ENCODE results near the gene OBSL1. TPM values are rescaled to one million over a fixed set of nuclear protein-coding genes. Genes with fewer than 3 reads are reported as not detected.

Gene OBSL1
- total RNA-seq, 5 donors from 2014 or later (not counting 1 experiment from before 2014, with no cell fraction given), result 1.2 to 2.4 (median 1.2) TPM

- Histone ChIP-seq H3K27ac (ENCODE audit: low read length) (no peak overlapping the region), H3K9me3 (no peaks in the 10 kb centered on the region), H3K4me3 (ENCODE audit: control insufficient read depth in 1 of 2, extremely low read depth in 1 of 2, low read length in 1 of 2) (no peak overlapping the region), H3K4me1 (ENCODE audit: control insufficient read depth in 1 of 2, extremely low read depth in 1 of 2, insufficient read depth in 2 of 2, low read length in 2 of 2) (peaks cover 10 to 32% of the 10 kb centered on the region in 2 experiments), H3K27me3 (replicated peaks in 1 of 2; ENCODE audit: control insufficient read depth in 2 of 2, extremely low read depth in 1 of 2, insufficient read depth in 2 of 2, low read length in 1 of 2) (peaks cover 4 to 24% of the 10 kb centered on the region in 2 experiments), H3K36me3 (ENCODE audit: control insufficient read depth in 2 of 2, extremely low read depth in 1 of 2, insufficient read depth in 1 of 2, low read length in 1 of 2) (no peaks in the 10 kb centered on the region)
- CTCF ChIA-PET, result no interaction called here
- H3K9me3 Mint-ChIP-seq, result no peaks in the 10 kb centered on the region
- H3K4me3 Mint-ChIP-seq, result no peak overlapping the region
- no peak for ATAC-seq (replicated peaks in 1 of 4)
- POLR2A ChIA-PET, result no interaction called here
- no peak overlapping the region for H3K27ac Mint-ChIP-seq
- H3K36me3 Mint-ChIP-seq, result no peaks in the 10 kb centered on the region
- H3K27me3 Mint-ChIP-seq, result peaks cover 12 to 19% of the 10 kb centered on the region in 2 donors
- DNase-seq, result no peak
- 61% methylated on average over 4 of the region's 4 CpGs for WGBS (ENCODE audit: insufficient coverage)
- peaks cover 24 to 30% (median 27%) of the 10 kb centered on the region in 3 donors for H3K4me1 Mint-ChIP-seq
Observed at GRCh38 chr2:219545943-219546352, 25.4 kb downstream of the OBSL1 start.

GRCh38 chr2:219545295-219545942, 25.9 kb downstream of the OBSL1 start:
- H3K27me3 Mint-ChIP-seq, result peaks cover 9 to 14% of the 10 kb centered on the region in 2 donors
- no peak overlapping the region for H3K4me3 ChIP-seq (ENCODE audit: control insufficient read depth in 1 of 2, extremely low read depth in 1 of 2, low read length in 1 of 2)
- H3K4me1 ChIP-seq (ENCODE audit: control insufficient read depth in 1 of 2, extremely low read depth in 1 of 2, insufficient read depth in 2 of 2, low read length in 2 of 2), result peaks cover 10 to 33% of the 10 kb centered on the region in 2 experiments
- H3K4me1 Mint-ChIP-seq, result peaks cover 24 to 28% (median 27%) of the 10 kb centered on the region in 3 donors
- peak overlapping the region in 2 of 3 donors; percentile 78 to 89 for H3K4me3 Mint-ChIP-seq
- ChIA-PET POLR2A (interaction anchor here in 1 of 2 donors (0.7 kb wide), 1 partner anchor 166 kb away, joined by 3 read pairs; no protein-coding TSS in a partner anchor), CTCF (interaction anchor here in 1 of 2 donors (0.6 kb wide), 2 partner anchors 58 to 385 kb away, joined by 3 to 10 read pairs; partner anchors contain the start of gene NHEJ1)
- DNase-seq (no peak), ATAC-seq (replicated peaks in 1 of 4) (no peak)
- peak overlapping the region in 1 of 2 donors; percentile 2 for H3K27ac Mint-ChIP-seq
- no peaks in the 10 kb centered on the region for H3K9me3 Mint-ChIP-seq
- no peaks in the 10 kb centered on the region for H3K36me3 Mint-ChIP-seq
- peaks cover 4 to 19% of the 10 kb centered on the region in 2 experiments for H3K27me3 ChIP-seq (replicated peaks in 1 of 2; ENCODE audit: control insufficient read depth in 2 of 2, extremely low read depth in 1 of 2, insufficient read depth in 2 of 2, low read length in 1 of 2)
- no peaks in the 10 kb centered on the region for H3K36me3 ChIP-seq (ENCODE audit: control insufficient read depth in 2 of 2, extremely low read depth in 1 of 2, insufficient read depth in 1 of 2, low read length in 1 of 2)
- H3K9me3 ChIP-seq, result no peaks in the 10 kb centered on the region
- no peak overlapping the region for H3K27ac ChIP-seq (ENCODE audit: low read length)
- no CpG with 5 or more reads among the region's 3 CpGs for WGBS (ENCODE audit: insufficient coverage)

DNA sequence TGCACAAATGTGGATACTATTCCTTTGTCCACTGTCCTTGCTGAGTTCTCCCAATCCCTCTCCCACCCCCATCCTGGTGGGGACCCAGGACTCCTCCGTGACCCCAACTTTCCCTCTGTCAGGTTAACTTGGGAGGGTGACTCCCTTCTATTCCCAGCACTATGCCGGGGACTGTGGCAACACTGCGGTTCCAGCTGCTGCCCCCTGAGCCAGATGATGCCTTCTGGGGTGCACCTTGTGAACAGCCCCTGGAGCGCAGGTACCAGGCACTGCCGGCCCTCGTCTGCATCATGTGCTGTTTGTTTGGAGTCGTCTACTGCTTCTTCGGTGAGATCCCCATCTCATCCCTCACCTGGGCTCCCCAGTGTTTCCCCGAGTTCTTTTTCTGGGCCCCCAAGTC, 26.8 kb downstream of the OBSL1 start:
- no peaks in the 10 kb centered on the region for H3K9me3 ChIP-seq
- Mint-ChIP-seq H3K4me1 (peaks cover 24 to 28% (median 27%) of the 10 kb centered on the region in 3 donors), H3K36me3 (no peaks in the 10 kb centered on the region), H3K9me3 (no peaks in the 10 kb centered on the region), H3K4me3 (peak overlapping the region; percentile 78 to 89 (median 82)), H3K27ac (peak overlapping the region; percentile 20 to 65), H3K27me3 (peaks cover 9% of the 10 kb centered on the region in 2 donors)
- H3K27ac ChIP-seq (ENCODE audit: low read length), result no peak overlapping the region
- ATAC-seq (replicated peaks in 1 of 4) (no peak), DNase-seq (no peak)
- ChIA-PET POLR2A (no interaction called here), CTCF (interaction anchor here in 1 of 2 donors (0.6 kb wide), 1 partner anchor 1276 kb away, joined by 4 read pairs; no protein-coding TSS in a partner anchor)
- peaks cover 10 to 33% of the 10 kb centered on the region in 2 experiments for H3K4me1 ChIP-seq (ENCODE audit: control insufficient read depth in 1 of 2, extremely low read depth in 1 of 2, insufficient read depth in 2 of 2, low read length in 2 of 2)
- peaks cover 0 to 3% of the 10 kb centered on the region in 2 donors for H3K36me3 ChIP-seq (ENCODE audit: control insufficient read depth in 2 of 2, extremely low read depth in 1 of 2, insufficient read depth in 1 of 2, low read length in 1 of 2)
- H3K27me3 ChIP-seq (replicated peaks in 1 of 2; ENCODE audit: control insufficient read depth in 2 of 2, extremely low read depth in 1 of 2, insufficient read depth in 2 of 2, low read length in 1 of 2), result peaks cover 4 to 16% of the 10 kb centered on the region in 2 experiments
- WGBS (ENCODE audit: insufficient coverage), result 32% methylated on average over 3 of the region's 9 CpGs
- H3K4me3 ChIP-seq (ENCODE audit: control insufficient read depth in 1 of 2, extremely low read depth in 1 of 2, low read length in 1 of 2), result peak overlapping the region in 1 of 2 donors; percentile 76

- DNase-seq (peak; percentile 72 to 93 (median 83)), ATAC-seq (replicated peaks in 1 of 4) (peak; percentile 75 to 80 (median 79))
- Mint-ChIP-seq H3K9me3 (no peaks in the 10 kb centered on the region), H3K4me3 (peak within 1 kb of the TSS; percentile 78 to 89 (median 84)), H3K27ac (peak within 1 kb of the TSS; percentile 65), H3K36me3 (no peaks in the 10 kb centered on the region), H3K27me3 (peaks cover 7 to 9% of the 10 kb centered on the region in 2 donors), H3K4me1 (peaks cover 24 to 28% (median 27%) of the 10 kb centered on the region in 3 donors)
- ChIA-PET CTCF (interaction anchor here in 1 of 2 donors (0.6 kb wide), 1 partner anchor 114 kb away, joined by 3 read pairs; no protein-coding TSS in a partner anchor), POLR2A (no interaction called here)
- peak within 1 kb of the TSS; percentile 68 for H3K27ac ChIP-seq (ENCODE audit: low read length)
- no peaks in the 10 kb centered on the region for H3K9me3 ChIP-seq
- peaks cover 10 to 33% of the 10 kb centered on the region in 2 experiments for H3K4me1 ChIP-seq (ENCODE audit: control insufficient read depth in 1 of 2, extremely low read depth in 1 of 2, insufficient read depth in 2 of 2, low read length in 2 of 2)
- peaks cover 4 to 10% of the 10 kb centered on the region in 2 experiments for H3K27me3 ChIP-seq (replicated peaks in 1 of 2; ENCODE audit: control insufficient read depth in 2 of 2, extremely low read depth in 1 of 2, insufficient read depth in 2 of 2, low read length in 1 of 2)
- under 1% methylated on average over 68 of the region's 75 CpGs for whole genome bisulfite sequencing (ENCODE audit: insufficient coverage)
- peaks cover 0 to 11% of the 10 kb centered on the region in 2 donors for H3K36me3 ChIP-seq (ENCODE audit: control insufficient read depth in 2 of 2, extremely low read depth in 1 of 2, insufficient read depth in 1 of 2, low read length in 1 of 2)
- H3K4me3 ChIP-seq (ENCODE audit: control insufficient read depth in 1 of 2, extremely low read depth in 1 of 2, low read length in 1 of 2), result peak within 1 kb of the TSS; percentile 74 to 76
Observed at GRCh38 chr2:219543596-219544358, 27.6 kb downstream of the OBSL1 start, which contains the start of the genes CHPF and TMEM198. Gene CHPF, minus strand, starts transcription at chr2:219543809. Its CDS starts 271 bp downstream, at chr2:219543538. Gene TMEM198, plus strand, starts transcription at chr2:219544028. Its CDS starts 700 bp downstream, at chr2:219544728.

DNA sequence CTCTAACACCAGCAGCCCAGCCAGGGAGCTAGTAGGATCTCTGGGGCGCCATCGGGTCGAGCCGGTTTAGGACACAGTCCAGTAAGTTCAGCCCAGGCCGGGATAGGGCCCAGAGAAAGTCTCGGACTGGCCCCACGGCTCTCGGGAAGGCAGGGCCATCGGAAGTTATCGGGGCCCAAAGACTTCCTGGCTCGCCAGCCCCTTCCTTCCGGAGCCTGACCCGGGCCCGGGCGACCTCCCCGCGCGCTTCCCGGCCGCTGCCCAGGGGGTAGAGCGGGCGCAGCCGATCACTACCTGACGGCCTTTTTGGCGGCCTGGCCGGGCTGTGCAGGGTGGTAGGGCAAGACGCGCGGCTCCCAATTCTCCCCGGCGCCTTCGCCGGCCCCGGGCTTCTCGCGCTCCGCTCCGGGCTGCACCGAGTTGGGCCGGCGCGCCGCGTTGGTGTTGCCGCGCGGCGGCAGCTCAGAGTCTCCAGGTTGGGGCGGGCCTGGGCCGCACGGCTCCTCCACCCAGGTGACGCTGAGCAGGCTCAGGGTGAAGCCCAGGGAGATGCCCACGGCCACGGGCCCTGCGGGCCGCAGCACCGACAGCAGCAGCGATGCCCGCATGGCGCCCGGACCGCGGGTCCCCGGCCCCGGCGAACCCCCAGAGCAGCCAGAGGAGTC, 28.3 kb downstream of the OBSL1 start:
- Mint-ChIP-seq H3K27ac (peak overlapping the region; percentile 58 to 65), H3K9me3 (no peaks in the 10 kb centered on the region), H3K36me3 (no peaks in the 10 kb centered on the region), H3K4me3 (peak overlapping the region; percentile 78 to 89 (median 84)), H3K27me3 (peaks cover 3 to 9% of the 10 kb centered on the region in 2 donors), H3K4me1 (peaks cover 24 to 28% (median 27%) of the 10 kb centered on the region in 3 donors)
- WGBS (ENCODE audit: insufficient coverage), result under 1% methylated on average over 66 of the region's 66 CpGs
- H3K27ac ChIP-seq (ENCODE audit: low read length), result peak overlapping the region; percentile 44
- no peak for DNase-seq
- ATAC-seq (replicated peaks in 1 of 4), result peak; percentile 41 to 66 (median 59)
- H3K9me3 ChIP-seq, result no peaks in the 10 kb centered on the region
- peaks cover 4 to 10% of the 10 kb centered on the region in 2 experiments for H3K27me3 ChIP-seq (replicated peaks in 1 of 2; ENCODE audit: control insufficient read depth in 2 of 2, extremely low read depth in 1 of 2, insufficient read depth in 2 of 2, low read length in 1 of 2)
- peak overlapping the region; percentile 74 to 76 for H3K4me3 ChIP-seq (ENCODE audit: control insufficient read depth in 1 of 2, extremely low read depth in 1 of 2, low read length in 1 of 2)
- peaks cover 10 to 33% of the 10 kb centered on the region in 2 experiments for H3K4me1 ChIP-seq (ENCODE audit: control insufficient read depth in 1 of 2, extremely low read depth in 1 of 2, insufficient read depth in 2 of 2, low read length in 2 of 2)
- peaks cover 0 to 12% of the 10 kb centered on the region in 2 donors for H3K36me3 ChIP-seq (ENCODE audit: control insufficient read depth in 2 of 2, extremely low read depth in 1 of 2, insufficient read depth in 1 of 2, low read length in 1 of 2)
- CTCF ChIA-PET, result interaction anchor here in 1 of 2 donors (0.6 to 1.4 kb wide), 3 partner anchors 9 to 264 kb away, joined by 3 to 4 read pairs (median 3); no protein-coding TSS in a partner anchor
- POLR2A ChIA-PET, result interaction anchor here in 1 of 2 donors (0.5 to 0.6 kb wide), 2 partner anchors 90 to 156 kb away, joined by 3 read pairs; no protein-coding TSS in a partner anchor

Data from T-cell (primary cell).